Measurements from ENCODE around the gene RHBDL1. TPM values are rescaled to one million over a fixed set of nuclear protein-coding genes. Genes with fewer than 3 reads are reported as not detected.

RHBDL1 gene
- total and polyA plus RNA-seq, 11 donors: 0.19 to 3.6 (median 1.8) TPM

- no peaks in the 10 kb centered on the region for H3K27me3 ChIP-seq
- intact Hi-C loops (cut with DNase I): loop anchor here in 4 of 10 donors (5.0 to 10.0 kb wide), 4 partner anchors 80 to 268 kb away; partner anchors contain the start of genes NME4 (in 2 of the 4) and RAB11FIP3 (in 1 of the 4)
- 94 to 98% (median 96%) methylated on average over 17 to 21 of the region's 21 CpGs for WGBS, 4 donors
- no peak overlapping the region for H3K4me3 ChIP-seq
- peaks cover 3 to 24% (median 15%) of the 10 kb centered on the region in 12 donors for H3K4me1 ChIP-seq
- H3K9me3 ChIP-seq: no peaks in the 10 kb centered on the region
- TF ChIP-seq POLR2A (IDR thresholded peaks at IDR 0.05) (no peak), CTCF (IDR thresholded peaks at IDR 0.05) (no peak)
- H3K27ac ChIP-seq: no peak overlapping the region
- H3K36me3 ChIP-seq: peaks cover 0 to 7% (median 0%) of the 10 kb centered on the region in 9 donors
- ATAC-seq: no peak
- DNase-seq: no peak
Measured at GRCh38 chr16:662597-662996, 12.9 kb upstream of the RHBDL1 start.

GRCh38 chr16:666572-666971 is 8.9 kb upstream of the RHBDL1 start:
- TF ChIP-seq CTCF (IDR thresholded peaks at IDR 0.05): no peak
- TF ChIP-seq POLR2A (IDR thresholded peaks at IDR 0.05): no peak

DNA sequence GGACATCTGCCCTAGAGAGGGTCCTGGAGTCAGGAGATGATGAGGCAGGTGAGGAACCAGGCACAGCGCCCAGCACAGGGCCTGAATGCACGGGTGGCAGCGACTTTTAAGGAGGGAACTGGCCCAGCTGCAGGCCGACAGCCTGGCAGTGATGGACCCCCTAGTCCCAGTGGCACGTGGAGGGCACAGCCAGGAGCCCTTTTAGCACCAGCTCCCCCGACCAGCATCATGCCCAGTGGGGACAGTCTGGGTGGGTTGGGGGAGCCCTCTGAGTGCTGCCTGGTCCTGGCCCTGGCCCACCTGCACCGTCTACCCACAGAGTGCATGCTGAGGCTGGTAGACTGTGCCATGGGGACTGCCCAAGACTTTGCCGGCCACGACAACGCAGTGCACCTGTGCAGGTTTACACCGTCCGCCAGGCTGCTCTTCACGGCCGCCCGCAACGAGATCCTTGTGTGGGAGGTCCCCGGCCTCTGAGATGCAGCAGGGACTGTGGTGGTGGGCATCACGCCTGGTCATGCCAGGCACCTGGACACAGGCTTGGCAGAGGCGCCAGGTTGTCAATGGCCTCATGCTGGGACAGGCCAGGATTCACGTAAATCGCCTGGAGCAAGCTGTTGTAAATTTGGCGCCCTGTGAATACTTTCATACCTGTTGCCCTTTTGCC is 8.2 kb upstream of the RHBDL1 start:
- intact Hi-C loops (cut with DNase I): loop anchor here in 2 of 10 donors (10.0 kb wide), 2 partner anchors 242 to 272 kb away; partner anchors contain the start of genes NME4 (in 2 of the 2) and RAB11FIP3 (in 1 of the 2)
- DNase-seq (no peak), ATAC-seq (no peak)
- 78 to 88% (median 86%) methylated on average over 14 to 22 of the region's 22 CpGs for WGBS, 4 donors
- Histone ChIP-seq H3K4me1 (peaks cover 6 to 22% (median 17%) of the 10 kb centered on the region in 12 donors), H3K27me3 (no peaks in the 10 kb centered on the region), H3K27ac (peak overlapping the region in 11 of 12 donors; percentile 66 to 99 (median 94)), H3K36me3 (peaks cover 0 to 33% (median 31%) of the 10 kb centered on the region in 9 donors), H3K9me3 (no peaks in the 10 kb centered on the region), H3K4me3 (peak overlapping the region in 10 of 12 donors; percentile 67 to 100 (median 94))
- TF ChIP-seq CTCF (IDR thresholded peaks at IDR 0.05) (no peak), POLR2A (IDR thresholded peaks at IDR 0.05) (no peak)

More at GRCh38 chr16:666572-666971, 8.9 kb upstream of the RHBDL1 start:
- DNase-seq (no peak), ATAC-seq (no peak)
- Histone ChIP-seq H3K27ac (no peak overlapping the region), H3K4me1 (peaks cover 6 to 22% (median 18%) of the 10 kb centered on the region in 12 donors), H3K9me3 (no peaks in the 10 kb centered on the region), H3K27me3 (no peaks in the 10 kb centered on the region), H3K36me3 (peaks cover 0 to 26% (median 24%) of the 10 kb centered on the region in 9 donors), H3K4me3 (no peak overlapping the region)
- 87 to 93% (median 90%) methylated on average over 3 to 13 of the region's 13 CpGs for WGBS, 4 donors
- intact Hi-C loops (cut with DNase I): loop anchor here in 2 of 10 donors (10.0 kb wide), 2 partner anchors 242 to 272 kb away; partner anchors contain the start of genes NME4 (in 2 of the 2) and RAB11FIP3 (in 1 of the 2)
